HepG2 (cell line): ENCODE results near the gene DNAJC5. TPM values are rescaled to one million over a fixed set of nuclear protein-coding genes. Genes with fewer than 3 reads are reported as not detected.

Experiments
- BRD4 ChIP-seq: sonication (generic); formaldehyde crosslinking; IDR thresholded peaks from 2 replicates; pipeline ENCODE4 v1.4.0; 2020; ENCODE audit warnings: missing genetic modification reagents
- CEBPG ChIP-seq: IDR thresholded peaks from 2 replicates; pipeline ENCODE4 v1.6.1; 2016
- HCFC1 ChIP-seq: fragments of 150-350 bp; IDR thresholded peaks from 2 replicates; pipeline ENCODE4 v1.6.1; 2014; ENCODE audit warnings: low read depth, low read length
- HOXD1 ChIP-seq: sonication (generic); formaldehyde crosslinking; IDR thresholded peaks from 2 replicates; pipeline ENCODE4 v1.5.0; 2020; ENCODE audit warnings: missing genetic modification reagents
- KAT7 ChIP-seq: IDR thresholded peaks from 2 replicates; pipeline ENCODE4 v1.6.1; 2018; ENCODE audit warnings: borderline replicate concordance, missing compliant biosample characterization
- NFYC ChIP-seq: IDR thresholded peaks from 2 replicates; pipeline ENCODE4 v1.6.1; 2016; ENCODE audit warnings: missing genetic modification reagents, missing compliant biosample characterization
- PHF8 ChIP-seq: sonication (generic); formaldehyde crosslinking; IDR thresholded peaks from 2 replicates; pipeline ENCODE4 v1.5.0; 2020; ENCODE audit warnings: missing genetic modification reagents
- SRSF1 ChIP-seq: fragments of 200-400 bp; formaldehyde crosslinking; optimal IDR thresholded peaks from 2 replicates; pipeline ENCODE3; 2017; ENCODE audit warnings: mild to moderate bottlenecking, low read depth, low read length, moderate library complexity
- THYN1 ChIP-seq: sonication (generic); formaldehyde crosslinking; IDR thresholded peaks from 2 replicates; pipeline ENCODE4 v1.8.1; 2023; ENCODE audit warnings: low read depth, mild to moderate bottlenecking, moderate library complexity, missing genetic modification reagents, borderline replicate concordance
- TRAFD1 ChIP-seq: sonication (generic); formaldehyde crosslinking; IDR thresholded peaks from 2 replicates; pipeline ENCODE4 v1.5.1; 2020; ENCODE audit warnings: missing genetic modification reagents, mild to moderate bottlenecking, borderline replicate concordance
- ZBTB1 ChIP-seq: sonication (generic); formaldehyde crosslinking; IDR thresholded peaks from 2 replicates; pipeline ENCODE4 v1.4.0; 2020; ENCODE audit warnings: missing genetic modification reagents, borderline replicate concordance
- ZMYM4 ChIP-seq: sonication (generic); formaldehyde crosslinking; IDR thresholded peaks from 2 replicates; pipeline ENCODE4 v1.8.1; 2023; ENCODE audit warnings: mild to moderate bottlenecking, missing genetic modification reagents
- ZNF160 ChIP-seq: sonication (generic); formaldehyde crosslinking; IDR thresholded peaks from 2 replicates; pipeline ENCODE4 v1.8.0; 2022; ENCODE audit warnings: mild to moderate bottlenecking, inconsistent platforms, missing genetic modification reagents
- ZNF274 ChIP-seq: sonication (generic); formaldehyde crosslinking; IDR thresholded peaks from 2 replicates; pipeline ENCODE4 v1.5.1; 2020; ENCODE audit warnings: mild to moderate bottlenecking, missing genetic modification reagents
- ZNF549 ChIP-seq: sonication (generic); formaldehyde crosslinking; IDR thresholded peaks from 2 replicates; pipeline ENCODE4 v1.5.0; 2020; ENCODE audit warnings: missing genetic modification reagents
- polyA plus RNA-seq, 8 experiments: library from polyadenylated mRNA; depleted of rRNA in 3 of 8; stranded (reverse) in 7 of 8; unstranded in 1 of 8; fragments of >200 nt; fragmentation: Illumina TruSeq in 4 of 8; extraction: Trizol in 4 of 8; gene quantifications; 2 replicates each; pipeline versions ENCODE4 v1.2.1 to v1.2.3, GENCODE V29; 2011 to 2016; ENCODE audit warnings: low read depth in 4 of 8, missing spikeins in 1 of 8, mixed read lengths in 1 of 8; ENCODE audit not compliant: insufficient read depth in 1 of 8
- total RNA-seq, 5 experiments: library from RNA; depleted of rRNA; stranded (reverse); fragments of >200 nt; fragmentation: Illumina TruSeq; extraction: Trizol; gene quantifications; 2 replicates each; pipeline ENCODE4 v1.2.3, GENCODE V29; 2016; ENCODE audit warnings: low read depth in 1 of 5
- TF ChIP-seq, protein P1 (sequence below): sonication (generic); formaldehyde crosslinking; IDR thresholded peaks from 2 replicates; pipeline ENCODE4 v1.9.0; 2021; ENCODE audit warnings: missing genetic modification reagents, mild to moderate bottlenecking, borderline replicate concordance
- TF ChIP-seq, protein P2 (sequence below): sonication (generic); formaldehyde crosslinking; conservative IDR thresholded peaks from 2 replicates; pipeline ENCODE4 v1.8.0; 2022; ENCODE audit warnings: low read depth, missing genetic modification reagents
- TF ChIP-seq, protein P3 (sequence below), 2 experiments: sonication (generic) in 1 of 2; formaldehyde crosslinking in 1 of 2; IDR thresholded peaks; 2 replicates each; pipeline versions ENCODE4 v1.4.0 to v1.6.1; 2018 to 2020; ENCODE audit warnings: missing genetic modification reagents in 2 of 2, borderline replicate concordance in 1 of 2, low read depth in 1 of 2, mild to moderate bottlenecking in 1 of 2, missing biosample characterization in 1 of 2
- TF ChIP-seq, protein P4 (sequence below): sonication (generic); formaldehyde crosslinking; IDR thresholded peaks from 2 replicates; pipeline ENCODE4 v1.5.0; 2020; ENCODE audit warnings: missing genetic modification reagents, mild to moderate bottlenecking, borderline replicate concordance
- TF ChIP-seq, protein P5 (sequence below): sonication (generic); formaldehyde crosslinking; IDR thresholded peaks from 2 replicates; pipeline ENCODE4 v1.4.0; 2020; ENCODE audit warnings: missing genetic modification reagents; ENCODE audit errors: not compliant biosample characterization

DNAJC5 gene
- total and polyA plus RNA-seq, 2 of the 13 experiments (the other 11 are each of a cell fraction or from before 2014, with no cell fraction given) = 42.8 to 64.5 TPM

DNA sequence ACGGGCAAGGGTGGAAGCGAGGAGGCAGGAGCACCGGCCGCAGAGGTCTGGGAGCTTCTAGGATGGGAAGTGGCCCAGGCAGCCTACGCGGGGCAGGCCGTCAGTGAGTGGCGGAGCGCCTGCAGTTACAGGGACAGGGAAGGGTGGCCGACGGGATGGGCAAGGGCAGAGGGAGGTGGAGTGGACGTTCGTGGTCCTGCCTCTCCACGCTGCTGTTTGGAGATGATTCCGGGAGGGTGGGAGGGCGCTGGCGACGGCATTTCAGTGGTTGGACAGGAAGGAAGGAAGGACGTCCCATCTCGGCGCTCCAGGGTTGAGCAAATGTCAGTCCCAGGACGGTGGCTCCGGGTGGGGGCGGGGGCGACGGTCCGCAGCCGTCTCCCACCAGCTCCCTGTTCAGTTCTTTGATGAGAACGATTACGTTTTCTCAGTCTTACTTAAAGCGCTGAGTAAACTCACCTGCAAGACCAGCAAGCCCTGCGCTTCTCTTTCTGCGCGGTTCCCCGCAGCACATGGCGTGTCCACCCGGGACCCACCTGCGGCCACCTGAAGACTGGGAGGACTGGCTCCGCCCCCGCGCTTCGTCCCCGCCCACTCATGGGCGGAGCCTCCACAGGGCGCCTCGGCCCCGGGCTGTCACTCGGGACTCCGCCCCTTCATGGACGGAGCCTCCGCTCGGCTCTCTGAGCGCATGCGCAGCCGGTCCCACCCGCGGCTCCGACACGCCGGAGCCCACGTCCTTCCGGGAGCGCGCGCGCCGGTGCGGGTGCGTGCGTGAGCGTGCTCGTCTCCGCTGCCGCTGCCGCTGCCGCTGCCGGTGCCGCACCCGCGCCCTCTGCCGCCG is at the start of gene DNAJC5 (continued):
- TF ChIP-seq TRAFD1 (no peak), NFYC (CRISPR knock-in tag) (peak; percentile 46; the same call in 1 of the 2 replicates), ZNF160 (CRISPR knock-in tag) (no peak; the same call in 1 of the 2 replicates), HOXD1 (no peak), CEBPG (CRISPR knock-in tag) (no peak), THYN1 (CRISPR knock-in tag) (no peak), ZMYM4 (CRISPR knock-in tag) (peak; percentile 57; the same call in 1 of the 2 replicates), SRSF1 (no peak), KAT7 (CRISPR knock-in tag) (peak; percentile 45; the same call in 1 of the 2 replicates), ZNF274 (CRISPR knock-in tag) (no peak; the same call in 1 of the 2 replicates), ZNF549 (CRISPR knock-in tag) (no peak), ZBTB1 (CRISPR knock-in tag) (no peak), HCFC1 (peak; percentile 41; the same call in 1 of the 2 replicates), PHF8 (CRISPR knock-in tag) (peak; percentile 68; the same call in 1 of the 2 replicates), BRD4 (CRISPR knock-in tag) (0 out of 2 replicates have a peak, but pooled peaks have one; percentile 42)
- TF ChIP-seq, protein P1, sequence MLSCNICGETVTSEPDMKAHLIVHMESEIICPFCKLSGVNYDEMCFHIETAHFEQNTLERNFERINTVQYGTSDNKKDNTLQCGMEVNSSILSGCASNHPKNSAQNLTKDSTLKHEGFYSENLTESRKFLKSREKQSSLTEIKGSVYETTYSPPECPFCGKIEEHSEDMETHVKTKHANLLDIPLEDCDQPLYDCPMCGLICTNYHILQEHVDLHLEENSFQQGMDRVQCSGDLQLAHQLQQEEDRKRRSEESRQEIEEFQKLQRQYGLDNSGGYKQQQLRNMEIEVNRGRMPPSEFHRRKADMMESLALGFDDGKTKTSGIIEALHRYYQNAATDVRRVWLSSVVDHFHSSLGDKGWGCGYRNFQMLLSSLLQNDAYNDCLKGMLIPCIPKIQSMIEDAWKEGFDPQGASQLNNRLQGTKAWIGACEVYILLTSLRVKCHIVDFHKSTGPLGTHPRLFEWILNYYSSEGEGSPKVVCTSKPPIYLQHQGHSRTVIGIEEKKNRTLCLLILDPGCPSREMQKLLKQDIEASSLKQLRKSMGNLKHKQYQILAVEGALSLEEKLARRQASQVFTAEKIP = no peak
- TF ChIP-seq, protein P2, sequence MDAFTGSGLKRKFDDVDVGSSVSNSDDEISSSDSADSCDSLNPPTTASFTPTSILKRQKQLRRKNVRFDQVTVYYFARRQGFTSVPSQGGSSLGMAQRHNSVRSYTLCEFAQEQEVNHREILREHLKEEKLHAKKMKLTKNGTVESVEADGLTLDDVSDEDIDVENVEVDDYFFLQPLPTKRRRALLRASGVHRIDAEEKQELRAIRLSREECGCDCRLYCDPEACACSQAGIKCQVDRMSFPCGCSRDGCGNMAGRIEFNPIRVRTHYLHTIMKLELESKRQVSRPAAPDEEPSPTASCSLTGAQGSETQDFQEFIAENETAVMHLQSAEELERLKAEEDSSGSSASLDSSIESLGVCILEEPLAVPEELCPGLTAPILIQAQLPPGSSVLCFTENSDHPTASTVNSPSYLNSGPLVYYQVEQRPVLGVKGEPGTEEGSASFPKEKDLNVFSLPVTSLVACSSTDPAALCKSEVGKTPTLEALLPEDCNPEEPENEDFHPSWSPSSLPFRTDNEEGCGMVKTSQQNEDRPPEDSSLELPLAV = no peak
- TF ChIP-seq, protein P3, sequence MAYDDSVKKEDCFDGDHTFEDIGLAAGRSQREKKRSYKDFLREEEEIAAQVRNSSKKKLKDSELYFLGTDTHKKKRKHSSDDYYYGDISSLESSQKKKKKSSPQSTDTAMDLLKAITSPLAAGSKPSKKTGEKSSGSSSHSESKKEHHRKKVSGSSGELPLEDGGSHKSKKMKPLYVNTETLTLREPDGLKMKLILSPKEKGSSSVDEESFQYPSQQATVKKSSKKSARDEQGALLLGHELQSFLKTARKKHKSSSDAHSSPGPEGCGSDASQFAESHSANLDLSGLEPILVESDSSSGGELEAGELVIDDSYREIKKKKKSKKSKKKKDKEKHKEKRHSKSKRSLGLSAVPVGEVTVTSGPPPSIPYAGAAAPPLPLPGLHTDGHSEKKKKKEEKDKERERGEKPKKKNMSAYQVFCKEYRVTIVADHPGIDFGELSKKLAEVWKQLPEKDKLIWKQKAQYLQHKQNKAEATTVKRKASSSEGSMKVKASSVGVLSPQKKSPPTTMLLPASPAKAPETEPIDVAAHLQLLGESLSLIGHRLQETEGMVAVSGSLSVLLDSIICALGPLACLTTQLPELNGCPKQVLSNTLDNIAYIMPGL (CRISPR knock-in tag; IDR thresholded peaks at IDR 0.05; ENCODE audit: borderline replicate concordance in 1 of 2, low read depth in 1 of 2) = peak; percentile 51 to 72; a peak in 3 of 4 replicates
- TF ChIP-seq, protein P4, sequence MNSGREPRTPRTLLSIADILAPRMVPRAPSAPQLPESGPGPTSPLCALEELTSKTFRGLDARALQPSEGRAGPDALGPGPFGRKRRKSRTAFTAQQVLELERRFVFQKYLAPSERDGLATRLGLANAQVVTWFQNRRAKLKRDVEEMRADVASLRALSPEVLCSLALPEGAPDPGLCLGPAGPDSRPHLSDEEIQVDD (CRISPR knock-in tag) = no peak
- TF ChIP-seq, protein P5, sequence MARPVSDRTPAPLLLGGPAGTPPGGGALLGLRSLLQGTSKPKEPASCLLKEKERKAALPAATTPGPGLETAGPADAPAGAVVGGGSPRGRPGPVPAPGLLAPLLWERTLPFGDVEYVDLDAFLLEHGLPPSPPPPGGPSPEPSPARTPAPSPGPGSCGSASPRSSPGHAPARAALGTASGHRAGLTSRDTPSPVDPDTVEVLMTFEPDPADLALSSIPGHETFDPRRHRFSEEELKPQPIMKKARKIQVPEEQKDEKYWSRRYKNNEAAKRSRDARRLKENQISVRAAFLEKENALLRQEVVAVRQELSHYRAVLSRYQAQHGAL = no peak
